ENCODE measurements around the gene CPED1. TPM values are rescaled to one million over a fixed set of nuclear protein-coding genes. Genes with fewer than 3 reads are reported as not detected.

Gene CPED1
- total RNA-seq, 1 experiment from 2014 or later = 0.44 TPM

DNA sequence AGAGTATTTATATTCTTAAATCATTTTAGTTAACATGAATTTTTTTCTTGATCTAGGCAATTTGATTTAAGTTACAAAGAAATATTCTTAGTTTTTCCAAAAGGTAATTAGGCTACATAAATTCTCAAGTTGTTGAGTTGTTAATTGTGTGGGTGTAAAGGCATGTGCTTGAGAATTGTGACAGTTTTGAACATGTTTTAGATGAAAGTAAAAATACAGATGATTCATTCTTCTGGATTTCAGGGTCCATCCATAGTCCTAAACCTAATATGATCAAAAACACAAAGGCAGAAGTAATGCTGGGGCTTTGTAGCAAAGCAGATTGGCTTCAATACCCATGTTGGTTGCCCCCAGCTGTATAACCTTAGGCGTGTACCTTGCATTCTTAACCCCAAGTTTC lies 127.9 kb downstream of the CPED1 start (continued):
- TF ChIP-seq, protein P1, sequence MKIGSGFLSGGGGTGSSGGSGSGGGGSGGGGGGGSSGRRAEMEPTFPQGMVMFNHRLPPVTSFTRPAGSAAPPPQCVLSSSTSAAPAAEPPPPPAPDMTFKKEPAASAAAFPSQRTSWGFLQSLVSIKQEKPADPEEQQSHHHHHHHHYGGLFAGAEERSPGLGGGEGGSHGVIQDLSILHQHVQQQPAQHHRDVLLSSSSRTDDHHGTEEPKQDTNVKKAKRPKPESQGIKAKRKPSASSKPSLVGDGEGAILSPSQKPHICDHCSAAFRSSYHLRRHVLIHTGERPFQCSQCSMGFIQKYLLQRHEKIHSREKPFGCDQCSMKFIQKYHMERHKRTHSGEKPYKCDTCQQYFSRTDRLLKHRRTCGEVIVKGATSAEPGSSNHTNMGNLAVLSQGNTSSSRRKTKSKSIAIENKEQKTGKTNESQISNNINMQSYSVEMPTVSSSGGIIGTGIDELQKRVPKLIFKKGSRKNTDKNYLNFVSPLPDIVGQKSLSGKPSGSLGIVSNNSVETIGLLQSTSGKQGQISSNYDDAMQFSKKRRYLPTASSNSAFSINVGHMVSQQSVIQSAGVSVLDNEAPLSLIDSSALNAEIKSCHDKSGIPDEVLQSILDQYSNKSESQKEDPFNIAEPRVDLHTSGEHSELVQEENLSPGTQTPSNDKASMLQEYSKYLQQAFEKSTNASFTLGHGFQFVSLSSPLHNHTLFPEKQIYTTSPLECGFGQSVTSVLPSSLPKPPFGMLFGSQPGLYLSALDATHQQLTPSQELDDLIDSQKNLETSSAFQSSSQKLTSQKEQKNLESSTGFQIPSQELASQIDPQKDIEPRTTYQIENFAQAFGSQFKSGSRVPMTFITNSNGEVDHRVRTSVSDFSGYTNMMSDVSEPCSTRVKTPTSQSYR (CRISPR knock-in tag; IDR thresholded peaks at IDR 0.05) = no peak
- TF ChIP-seq ZNF219 (CRISPR knock-in tag; IDR thresholded peaks at IDR 0.05; ENCODE audit: borderline replicate concordance) (no peak), FOXP1 (CRISPR knock-in tag; IDR thresholded peaks at IDR 0.05; ENCODE audit: borderline replicate concordance) (no peak), ZNF317 (CRISPR knock-in tag; IDR thresholded peaks at IDR 0.05; ENCODE audit: borderline replicate concordance, low read depth) (no peak)
- TF ChIP-seq, protein P2, sequence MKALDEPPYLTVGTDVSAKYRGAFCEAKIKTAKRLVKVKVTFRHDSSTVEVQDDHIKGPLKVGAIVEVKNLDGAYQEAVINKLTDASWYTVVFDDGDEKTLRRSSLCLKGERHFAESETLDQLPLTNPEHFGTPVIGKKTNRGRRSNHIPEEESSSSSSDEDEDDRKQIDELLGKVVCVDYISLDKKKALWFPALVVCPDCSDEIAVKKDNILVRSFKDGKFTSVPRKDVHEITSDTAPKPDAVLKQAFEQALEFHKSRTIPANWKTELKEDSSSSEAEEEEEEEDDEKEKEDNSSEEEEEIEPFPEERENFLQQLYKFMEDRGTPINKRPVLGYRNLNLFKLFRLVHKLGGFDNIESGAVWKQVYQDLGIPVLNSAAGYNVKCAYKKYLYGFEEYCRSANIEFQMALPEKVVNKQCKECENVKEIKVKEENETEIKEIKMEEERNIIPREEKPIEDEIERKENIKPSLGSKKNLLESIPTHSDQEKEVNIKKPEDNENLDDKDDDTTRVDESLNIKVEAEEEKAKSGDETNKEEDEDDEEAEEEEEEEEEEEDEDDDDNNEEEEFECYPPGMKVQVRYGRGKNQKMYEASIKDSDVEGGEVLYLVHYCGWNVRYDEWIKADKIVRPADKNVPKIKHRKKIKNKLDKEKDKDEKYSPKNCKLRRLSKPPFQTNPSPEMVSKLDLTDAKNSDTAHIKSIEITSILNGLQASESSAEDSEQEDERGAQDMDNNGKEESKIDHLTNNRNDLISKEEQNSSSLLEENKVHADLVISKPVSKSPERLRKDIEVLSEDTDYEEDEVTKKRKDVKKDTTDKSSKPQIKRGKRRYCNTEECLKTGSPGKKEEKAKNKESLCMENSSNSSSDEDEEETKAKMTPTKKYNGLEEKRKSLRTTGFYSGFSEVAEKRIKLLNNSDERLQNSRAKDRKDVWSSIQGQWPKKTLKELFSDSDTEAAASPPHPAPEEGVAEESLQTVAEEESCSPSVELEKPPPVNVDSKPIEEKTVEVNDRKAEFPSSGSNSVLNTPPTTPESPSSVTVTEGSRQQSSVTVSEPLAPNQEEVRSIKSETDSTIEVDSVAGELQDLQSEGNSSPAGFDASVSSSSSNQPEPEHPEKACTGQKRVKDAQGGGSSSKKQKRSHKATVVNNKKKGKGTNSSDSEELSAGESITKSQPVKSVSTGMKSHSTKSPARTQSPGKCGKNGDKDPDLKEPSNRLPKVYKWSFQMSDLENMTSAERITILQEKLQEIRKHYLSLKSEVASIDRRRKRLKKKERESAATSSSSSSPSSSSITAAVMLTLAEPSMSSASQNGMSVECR (CRISPR knock-in tag; IDR thresholded peaks at IDR 0.05; ENCODE audit: borderline replicate concordance) = no peak
- TF ChIP-seq, protein P3, sequence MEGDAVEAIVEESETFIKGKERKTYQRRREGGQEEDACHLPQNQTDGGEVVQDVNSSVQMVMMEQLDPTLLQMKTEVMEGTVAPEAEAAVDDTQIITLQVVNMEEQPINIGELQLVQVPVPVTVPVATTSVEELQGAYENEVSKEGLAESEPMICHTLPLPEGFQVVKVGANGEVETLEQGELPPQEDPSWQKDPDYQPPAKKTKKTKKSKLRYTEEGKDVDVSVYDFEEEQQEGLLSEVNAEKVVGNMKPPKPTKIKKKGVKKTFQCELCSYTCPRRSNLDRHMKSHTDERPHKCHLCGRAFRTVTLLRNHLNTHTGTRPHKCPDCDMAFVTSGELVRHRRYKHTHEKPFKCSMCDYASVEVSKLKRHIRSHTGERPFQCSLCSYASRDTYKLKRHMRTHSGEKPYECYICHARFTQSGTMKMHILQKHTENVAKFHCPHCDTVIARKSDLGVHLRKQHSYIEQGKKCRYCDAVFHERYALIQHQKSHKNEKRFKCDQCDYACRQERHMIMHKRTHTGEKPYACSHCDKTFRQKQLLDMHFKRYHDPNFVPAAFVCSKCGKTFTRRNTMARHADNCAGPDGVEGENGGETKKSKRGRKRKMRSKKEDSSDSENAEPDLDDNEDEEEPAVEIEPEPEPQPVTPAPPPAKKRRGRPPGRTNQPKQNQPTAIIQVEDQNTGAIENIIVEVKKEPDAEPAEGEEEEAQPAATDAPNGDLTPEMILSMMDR (IDR thresholded peaks at IDR 0.05) = no peak

DNA sequence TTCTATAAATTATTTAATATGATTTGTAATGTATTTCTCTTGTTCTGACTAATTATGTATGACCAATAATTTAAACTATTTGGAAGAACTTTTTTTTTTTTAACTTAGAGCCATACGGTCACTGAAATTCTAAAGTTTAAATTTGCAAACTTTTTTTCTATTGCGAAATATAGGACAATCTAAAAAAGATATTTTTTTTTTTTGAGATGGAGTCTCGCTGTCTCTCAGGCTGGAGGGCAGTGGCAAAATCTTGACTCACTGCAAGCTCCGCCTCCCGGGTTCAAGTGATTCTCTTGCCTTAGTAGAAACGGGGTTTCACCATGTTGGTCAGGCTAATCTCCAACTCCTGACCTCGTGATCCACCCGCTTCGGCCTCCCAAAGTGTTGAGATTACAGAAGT lies 130.5 kb downstream of the CPED1 start:
- CTCF ChIA-PET = no interaction called here
- Mint-ChIP-seq H3K4me1 (no peaks in the 10 kb centered on the region), H3K27ac (no peak overlapping the region), H3K36me3 (no peaks in the 10 kb centered on the region), H3K9me3 (no peaks in the 10 kb centered on the region), H3K4me3 (no peak overlapping the region), H3K27me3 (ENCODE audit: low read depth) (no peaks in the 10 kb centered on the region)
- no peak for ATAC-seq
- POLR2A ChIA-PET = no interaction called here
- TF ChIP-seq OVOL2 (CRISPR knock-in tag; IDR thresholded peaks at IDR 0.05; ENCODE audit: borderline replicate concordance) (no peak), ZNF396 (CRISPR knock-in tag; IDR thresholded peaks at IDR 0.05; ENCODE audit: borderline replicate concordance) (no peak), ELF4 (CRISPR knock-in tag; IDR thresholded peaks at IDR 0.05; ENCODE audit: low read depth) (no peak), GABPB1 (CRISPR knock-in tag; IDR thresholded peaks at IDR 0.05) (no peak), JAZF1 (CRISPR knock-in tag; IDR thresholded peaks at IDR 0.05) (no peak)
- TF ChIP-seq, protein P4, sequence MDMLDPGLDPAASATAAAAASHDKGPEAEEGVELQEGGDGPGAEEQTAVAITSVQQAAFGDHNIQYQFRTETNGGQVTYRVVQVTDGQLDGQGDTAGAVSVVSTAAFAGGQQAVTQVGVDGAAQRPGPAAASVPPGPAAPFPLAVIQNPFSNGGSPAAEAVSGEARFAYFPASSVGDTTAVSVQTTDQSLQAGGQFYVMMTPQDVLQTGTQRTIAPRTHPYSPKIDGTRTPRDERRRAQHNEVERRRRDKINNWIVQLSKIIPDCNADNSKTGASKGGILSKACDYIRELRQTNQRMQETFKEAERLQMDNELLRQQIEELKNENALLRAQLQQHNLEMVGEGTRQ (CRISPR knock-in tag; IDR thresholded peaks at IDR 0.05) = no peak
- TF ChIP-seq, protein P5, sequence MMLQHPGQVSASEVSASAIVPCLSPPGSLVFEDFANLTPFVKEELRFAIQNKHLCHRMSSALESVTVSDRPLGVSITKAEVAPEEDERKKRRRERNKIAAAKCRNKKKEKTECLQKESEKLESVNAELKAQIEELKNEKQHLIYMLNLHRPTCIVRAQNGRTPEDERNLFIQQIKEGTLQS (CRISPR knock-in tag; conservative IDR thresholded peaks at IDR 0.05) = no peak
- TF ChIP-seq, protein P6, sequence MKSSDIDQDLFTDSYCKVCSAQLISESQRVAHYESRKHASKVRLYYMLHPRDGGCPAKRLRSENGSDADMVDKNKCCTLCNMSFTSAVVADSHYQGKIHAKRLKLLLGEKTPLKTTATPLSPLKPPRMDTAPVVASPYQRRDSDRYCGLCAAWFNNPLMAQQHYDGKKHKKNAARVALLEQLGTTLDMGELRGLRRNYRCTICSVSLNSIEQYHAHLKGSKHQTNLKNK (CRISPR knock-in tag; IDR thresholded peaks at IDR 0.05) = no peak
- no peak for DNase-seq (ENCODE audit: low spot score)

Measured in WTC11 (cell line).